ENCODE measurements around the gene PUSL1.

The PUSL1 gene

GRCh38 chr1:1346501-1346890 lies 38.1 kb downstream of the PUSL1 start:
- no peak for DNase-seq
- H3K27ac ChIP-seq, result no peak overlapping the region
- no peaks in the 10 kb centered on the region for H3K27me3 ChIP-seq (replicated peaks)
- peaks cover 4% of the 10 kb centered on the region for H3K36me3 ChIP-seq (replicated peaks)
- in situ Hi-C loops (cut with HindIII; ENCODE audit: low pct_ligation_motif_present, low sequenced_read_pairs), result no loop called here
- no peak overlapping the region for H3K4me3 ChIP-seq (ENCODE audit: low read depth, low read length)
- no peak for TF ChIP-seq CTCF (IDR thresholded peaks at IDR 0.05; ENCODE audit: low read depth, low read length, missing control alignments)

- in situ Hi-C loops (cut with HindIII; ENCODE audit: low pct_ligation_motif_present, low sequenced_read_pairs), result no loop called here
- Histone ChIP-seq H3K36me3 (replicated peaks) (no peaks in the 10 kb centered on the region), H3K4me3 (ENCODE audit: low read depth, low read length) (peak overlapping the region; percentile 70), H3K27ac (no peak overlapping the region), H3K27me3 (replicated peaks) (no peaks in the 10 kb centered on the region)
- TF ChIP-seq CTCF (IDR thresholded peaks at IDR 0.05; ENCODE audit: low read depth, low read length, missing control alignments), result no peak
- no peak for DNase-seq
These were observed 38.7 kb downstream of the PUSL1 start for GRCh38 chr1:1347026-1347595.

- no peak overlapping the region for H3K27ac ChIP-seq
These were observed 39.4 kb downstream of the PUSL1 start for GRCh38 chr1:1347663-1348419.

GRCh38 chr1:1348420-1349255 lies 40.2 kb downstream of the PUSL1 start:
- Histone ChIP-seq H3K36me3 (replicated peaks) (no peaks in the 10 kb centered on the region), H3K27me3 (replicated peaks) (no peaks in the 10 kb centered on the region), H3K27ac (no peak overlapping the region), H3K4me3 (ENCODE audit: low read depth, low read length) (peak overlapping the region; percentile 70)
- in situ Hi-C loops (cut with HindIII; ENCODE audit: low pct_ligation_motif_present, low sequenced_read_pairs), result no loop called here
- TF ChIP-seq CTCF (IDR thresholded peaks at IDR 0.05; ENCODE audit: low read depth, low read length, missing control alignments), result no peak
- DNase-seq, result peak; percentile 26

More at GRCh38 chr1:1347663-1348419, 39.4 kb downstream of the PUSL1 start:
- H3K27me3 ChIP-seq (replicated peaks), result no peaks in the 10 kb centered on the region
- in situ Hi-C loops (cut with HindIII; ENCODE audit: low pct_ligation_motif_present, low sequenced_read_pairs), result no loop called here
- peak overlapping the region; percentile 70 for H3K4me3 ChIP-seq (ENCODE audit: low read depth, low read length)
- H3K36me3 ChIP-seq (replicated peaks), result no peaks in the 10 kb centered on the region
- no peak for TF ChIP-seq CTCF (IDR thresholded peaks at IDR 0.05; ENCODE audit: low read depth, low read length, missing control alignments)
- DNase-seq, result no peak

GRCh38 chr1:1349256-1350012 lies 41.0 kb downstream of the PUSL1 start, which contains the start of gene DVL1:
TSS of gene DVL1 (minus strand) at chr1:1349418. CDS start at chr1:1349065, 353 bp downstream.
- H3K36me3 ChIP-seq (replicated peaks), result peaks cover 3% of the 10 kb centered on the region
- no peak for DNase-seq
- H3K4me3 ChIP-seq (ENCODE audit: low read depth, low read length), result peak within 1 kb of the TSS; percentile 70
- in situ Hi-C loops (cut with HindIII; ENCODE audit: low pct_ligation_motif_present, low sequenced_read_pairs), result no loop called here
- H3K27me3 ChIP-seq (replicated peaks), result no peaks in the 10 kb centered on the region
- peak; percentile 67 for TF ChIP-seq CTCF (IDR thresholded peaks at IDR 0.05; ENCODE audit: low read depth, low read length, missing control alignments)
- H3K27ac ChIP-seq, result peak within 1 kb of the TSS; percentile 71

All from brain microvascular endothelial cell (primary cell).